Keratinocyte (primary cell): ENCODE measurements around the gene SETBP1. TPM values are rescaled to one million over a fixed set of nuclear protein-coding genes. Genes with fewer than 3 reads are reported as not detected.

ENCODE experiments used
- DNase-seq: peaks from one replicate; pipeline ENCODE4 v3.0.0-alpha.2; 2011; ENCODE audit warnings: low read depth, missing footprints, low spot score
- FAIRE-seq: peaks from 2 replicates; lab custom pipeline; 2011; peaks lifted over from hg19 to GRCh38; lab: Jason Lieb, UNC
- H2AFZ ChIP-seq: 2 replicates; pipeline ENCODE4 v1.6.0; 2012; ENCODE audit warnings: low read length, control low read depth, inconsistent platforms; ENCODE audit not compliant: control insufficient read depth
- H3K27ac ChIP-seq: 2 replicates; pipeline ENCODE4 v1.5.1; 2011; ENCODE audit warnings: low read length; ENCODE audit not compliant: control insufficient read depth, insufficient read depth
- H3K27me3 ChIP-seq: 3 replicates; pipeline ENCODE4 v1.6.0; 2011; ENCODE audit warnings: low read length; ENCODE audit not compliant: control insufficient read depth, insufficient read depth; ENCODE audit errors: extremely low read depth
- H3K36me3 ChIP-seq, 2 experiments: 2 replicates in 1 of 2; 3 replicates in 1 of 2; pipeline ENCODE4 v1.5.1; 2011; ENCODE audit warnings: low read length in 2 of 2, mild to moderate bottlenecking in 1 of 2; ENCODE audit not compliant: control insufficient read depth in 2 of 2, insufficient read depth in 2 of 2; ENCODE audit errors: extremely low read depth in 1 of 2
- H3K4me1 ChIP-seq: 3 replicates; pipeline ENCODE4 v1.5.1; 2011; ENCODE audit warnings: low read length; ENCODE audit not compliant: control insufficient read depth, insufficient read depth; ENCODE audit errors: extremely low read depth
- H3K4me2 ChIP-seq: 3 replicates; pipeline ENCODE4 v1.6.0; 2011; ENCODE audit warnings: low read depth, low read length; ENCODE audit not compliant: control insufficient read depth, insufficient read depth; ENCODE audit errors: extremely low read depth
- H3K4me3 ChIP-seq, 3 experiments: fragments of 200-600 bp in 1 of 3; sonication (generic) in 1 of 3; 2 replicates in 2 of 3; 3 replicates in 1 of 3; pipeline ENCODE4 v1.5.1; 2011 to 2016; ENCODE audit warnings: low read length in 3 of 3, mild to moderate bottlenecking in 3 of 3, control low read depth in 2 of 3, inconsistent platforms in 1 of 3, low read depth in 1 of 3, mixed read lengths in 1 of 3, mixed run types in 1 of 3, moderate library complexity in 1 of 3; ENCODE audit not compliant: control insufficient read depth in 2 of 3, insufficient read depth in 2 of 3; ENCODE audit errors: extremely low read depth in 1 of 3
- H3K79me2 ChIP-seq: 2 replicates; pipeline ENCODE4 v1.6.0; 2012; ENCODE audit warnings: low read length; ENCODE audit not compliant: control insufficient read depth, insufficient read depth
- H3K9ac ChIP-seq: 3 replicates; pipeline ENCODE4 v1.6.0; 2011; ENCODE audit warnings: low read length; ENCODE audit not compliant: control insufficient read depth, insufficient read depth; ENCODE audit errors: extremely low read depth
- H3K9me1 ChIP-seq: 3 replicates; pipeline ENCODE4 v1.6.0; 2011; ENCODE audit warnings: low read length; ENCODE audit not compliant: control insufficient read depth, insufficient read depth; ENCODE audit errors: extremely low read depth
- H3K9me3 ChIP-seq: 2 replicates; pipeline ENCODE4 v1.5.1; 2012; ENCODE audit warnings: low read depth, low read length; ENCODE audit not compliant: control insufficient read depth
- H4K20me1 ChIP-seq: 3 replicates; pipeline ENCODE4 v1.6.0; 2011; ENCODE audit warnings: low read length; ENCODE audit not compliant: control insufficient read depth, insufficient read depth; ENCODE audit errors: extremely low read depth
- CTCF ChIP-seq, 3 experiments: IDR thresholded peaks in 1 of 3; conservative IDR thresholded peaks in 1 of 3; optimal IDR thresholded peaks in 1 of 3; 2 replicates in 2 of 3; 3 replicates in 1 of 3; pipeline versions ENCODE3 to v1.5.1; 2011; ENCODE audit warnings: low read length in 3 of 3, mild to moderate bottlenecking in 3 of 3, moderate library complexity in 2 of 3, control low read depth in 1 of 3, inconsistent platforms in 1 of 3; ENCODE audit not compliant: insufficient read depth in 2 of 3; ENCODE audit errors: extremely low read depth in 1 of 3
- EZH2 ChIP-seq: IDR thresholded peaks from one replicate; pipeline ENCODE4 v1.6.1; 2012; ENCODE audit warnings: inconsistent platforms, mild to moderate bottlenecking, low read length, moderate library complexity
- dilution Hi-C: fragments of 300-500 bp; cut with MboI; formaldehyde crosslinking; loops from one replicate; pipeline ENCODE4 v1.7.0; 2020; ENCODE audit warnings: low sequenced_read_pairs; ENCODE audit not compliant: extremely low pct_ligation_motif_present
- polyA plus RNA-seq, 5 experiments: library from polyadenylated mRNA; depleted of rRNA in 3 of 5; stranded (reverse) in 3 of 5; stranded (forward) in 1 of 5; unstranded in 1 of 5; fragments of >200 nt; gene quantifications; 1 replicate in 1 of 5; 2 replicates in 3 of 5; 3 replicates in 1 of 5; pipeline versions ENCODE4 v1.2.1 to v1.2.3, GENCODE V29; 2011 to 2012; ENCODE audit warnings: missing spikeins in 2 of 5, low read depth in 1 of 5, low replicate concordance in 1 of 5

Gene SETBP1
- polyA plus RNA-seq, 1 donor (not counting 4 experiments of a cell fraction or from before 2014, with no cell fraction given), result 3.3 TPM

DNA sequence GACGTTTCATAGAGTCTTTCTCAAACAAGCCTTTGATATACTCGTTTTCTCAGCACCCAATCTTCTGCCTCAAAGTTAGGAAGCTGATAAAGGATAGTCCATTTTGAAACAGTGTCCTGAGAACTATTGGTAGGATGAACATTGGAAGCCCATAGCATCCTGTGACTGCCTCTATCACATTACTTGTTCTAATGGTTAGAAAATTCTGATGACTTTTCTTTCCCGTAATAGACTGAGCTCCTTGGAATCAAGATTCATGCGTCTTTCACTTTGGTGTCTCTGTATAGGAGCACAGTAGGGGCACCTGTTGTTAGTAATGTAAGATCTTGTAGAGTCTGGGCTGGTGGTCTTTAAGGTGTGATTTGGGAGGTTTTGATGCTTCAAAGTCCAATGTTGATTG is 87.1 kb downstream of the SETBP1 start:
- no peak for TF ChIP-seq EZH2
- no peak for TF ChIP-seq CTCF (optimal IDR thresholded peaks at IDR 0.05 in 1 of 3, IDR thresholded peaks at IDR 0.05 in 1 of 3, conservative IDR thresholded peaks at IDR 0.05 in 1 of 3; ENCODE audit: extremely low read depth in 1 of 3, insufficient read depth in 2 of 3, low read length in 3 of 3)
- Histone ChIP-seq H3K27me3 (no peaks in the 10 kb centered on the region), H4K20me1 (no peaks in the 10 kb centered on the region), H3K4me1 (no peaks in the 10 kb centered on the region), H3K27ac (no peak overlapping the region), H3K36me3 (no peaks in the 10 kb centered on the region), H3K9me3 (no peaks in the 10 kb centered on the region), H3K9ac (no peak overlapping the region), H2AFZ (no peak overlapping the region), H3K9me1 (no peaks in the 10 kb centered on the region), H3K4me2 (no peak overlapping the region), H3K4me3 (no peak overlapping the region), H3K79me2 (no peaks in the 10 kb centered on the region)
- dilution Hi-C loops, result no loop called here
- DNase-seq (no peak), FAIRE-seq (no peak)

GRCh38 chr18:44770641-44771040 is 90.0 kb downstream of the SETBP1 start:
- Histone ChIP-seq H4K20me1 (no peaks in the 10 kb centered on the region), H3K9ac (no peak overlapping the region), H3K9me1 (no peaks in the 10 kb centered on the region), H3K4me1 (no peaks in the 10 kb centered on the region), H3K36me3 (no peaks in the 10 kb centered on the region), H2AFZ (no peak overlapping the region), H3K79me2 (no peaks in the 10 kb centered on the region), H3K4me2 (no peak overlapping the region), H3K27ac (no peak overlapping the region), H3K9me3 (no peaks in the 10 kb centered on the region), H3K27me3 (no peaks in the 10 kb centered on the region), H3K4me3 (no peak overlapping the region)
- TF ChIP-seq EZH2, result no peak
- dilution Hi-C loops, result no loop called here
- DNase-seq, result no peak
- no peak for FAIRE-seq

GRCh38 chr18:44771572-44771955 is 90.9 kb downstream of the SETBP1 start:
- no peaks in the 10 kb centered on the region for H3K4me1 ChIP-seq
- FAIRE-seq, result no peak

More at GRCh38 chr18:44771572-44771955, 90.9 kb downstream of the SETBP1 start:
- Histone ChIP-seq H3K36me3 (no peaks in the 10 kb centered on the region), H3K79me2 (no peaks in the 10 kb centered on the region), H3K9me3 (no peaks in the 10 kb centered on the region), H4K20me1 (no peaks in the 10 kb centered on the region), H3K4me3 (no peak overlapping the region), H3K27me3 (no peaks in the 10 kb centered on the region), H2AFZ (no peak overlapping the region), H3K4me2 (no peak overlapping the region), H3K9ac (no peak overlapping the region), H3K27ac (no peak overlapping the region), H3K9me1 (no peaks in the 10 kb centered on the region)
- dilution Hi-C loops, result no loop called here
- DNase-seq, result no peak
- no peak for TF ChIP-seq CTCF (optimal IDR thresholded peaks at IDR 0.05 in 1 of 3, IDR thresholded peaks at IDR 0.05 in 1 of 3, conservative IDR thresholded peaks at IDR 0.05 in 1 of 3; ENCODE audit: extremely low read depth in 1 of 3, insufficient read depth in 2 of 3, low read length in 3 of 3)
- no peak for TF ChIP-seq EZH2
